NCI-H2107 treated with DMSO at 0.1 percent for 48 hours (cell line): ENCODE results near the gene KIF2C.
"Not testable (repeated sequence)": the region's sequence is repeated elsewhere in the genome, so short reads cannot be mapped to it uniquely, and the experiment has no call there.

Experiments
- DNase-seq: peaks from one replicate; lab custom pipeline; 2025; ENCODE audit not compliant: unreplicated experiment; lab: John Stamatoyannopoulos, UW

KIF2C gene

DNA sequence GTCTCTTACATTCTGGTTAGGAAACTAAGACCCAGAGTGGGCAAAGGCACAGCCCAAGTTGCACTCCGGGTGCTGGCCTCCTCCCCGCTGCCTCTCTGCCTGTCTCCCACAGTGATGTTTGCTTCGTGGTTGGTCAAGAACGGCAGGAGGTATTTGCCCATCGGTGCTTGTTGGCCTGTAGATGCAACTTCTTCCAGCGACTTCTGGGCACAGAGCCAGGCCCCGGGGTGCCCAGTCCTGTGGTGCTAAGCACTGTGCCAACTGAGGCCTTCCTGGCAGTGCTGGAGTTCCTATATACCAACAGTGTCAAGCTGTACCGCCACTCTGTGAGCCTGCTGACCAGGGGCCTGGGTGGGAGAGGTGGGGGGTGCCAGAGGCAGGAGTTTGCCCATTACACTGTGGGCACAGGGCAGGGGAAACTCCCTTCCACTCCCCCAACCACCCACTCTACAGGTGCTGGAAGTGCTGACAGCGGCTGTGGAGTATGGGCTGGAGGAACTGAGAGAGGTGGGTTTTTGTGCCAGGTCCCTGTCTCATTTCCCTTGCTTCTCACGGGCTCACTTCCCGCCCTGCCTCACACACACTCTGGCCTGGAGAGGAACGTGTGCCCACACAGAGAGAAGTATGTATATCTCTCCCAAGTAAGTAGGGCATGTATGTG lies 70.6 kb downstream of the KIF2C start:
- DNase-seq = no peak

DNA sequence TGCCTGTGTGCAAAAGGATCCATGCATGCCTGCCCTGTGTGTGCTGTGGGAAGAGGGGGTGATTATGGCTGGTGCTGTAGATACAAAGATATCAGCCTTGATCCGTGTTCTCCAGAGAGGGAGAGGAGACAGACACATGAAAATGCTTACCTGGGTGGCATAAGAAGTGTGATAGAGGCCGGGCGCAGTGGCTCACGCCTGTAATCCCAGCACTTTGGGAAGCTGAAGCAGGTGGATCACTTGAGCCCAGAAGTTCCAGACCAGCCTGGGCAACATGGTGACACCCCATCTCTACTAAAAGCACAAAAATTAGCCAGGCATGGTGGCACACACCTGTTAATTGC lies 71.1 kb downstream of the KIF2C start:
- DNase-seq = not testable (repeated sequence)

DNA sequence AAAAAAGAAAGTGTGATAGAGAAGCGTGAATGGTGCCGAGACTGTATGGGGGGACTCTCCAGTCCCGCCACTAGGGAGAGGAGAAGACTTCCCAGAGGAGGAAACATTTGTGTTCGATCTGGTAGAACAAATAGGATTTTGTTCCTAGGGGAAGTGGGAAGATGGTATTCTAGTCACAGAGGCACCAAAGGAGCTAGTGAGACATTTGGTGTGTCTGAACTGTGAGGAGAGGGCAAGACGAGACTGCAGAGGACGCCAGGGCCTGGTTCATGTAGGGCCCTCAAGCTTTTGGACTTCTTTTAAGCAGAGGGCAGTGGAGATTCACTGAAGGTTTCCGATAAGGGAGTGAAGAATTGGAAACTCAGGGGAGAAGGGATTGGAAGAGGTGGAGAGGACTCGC lies 71.6 kb downstream of the KIF2C start:
- no peak for DNase-seq

DNA sequence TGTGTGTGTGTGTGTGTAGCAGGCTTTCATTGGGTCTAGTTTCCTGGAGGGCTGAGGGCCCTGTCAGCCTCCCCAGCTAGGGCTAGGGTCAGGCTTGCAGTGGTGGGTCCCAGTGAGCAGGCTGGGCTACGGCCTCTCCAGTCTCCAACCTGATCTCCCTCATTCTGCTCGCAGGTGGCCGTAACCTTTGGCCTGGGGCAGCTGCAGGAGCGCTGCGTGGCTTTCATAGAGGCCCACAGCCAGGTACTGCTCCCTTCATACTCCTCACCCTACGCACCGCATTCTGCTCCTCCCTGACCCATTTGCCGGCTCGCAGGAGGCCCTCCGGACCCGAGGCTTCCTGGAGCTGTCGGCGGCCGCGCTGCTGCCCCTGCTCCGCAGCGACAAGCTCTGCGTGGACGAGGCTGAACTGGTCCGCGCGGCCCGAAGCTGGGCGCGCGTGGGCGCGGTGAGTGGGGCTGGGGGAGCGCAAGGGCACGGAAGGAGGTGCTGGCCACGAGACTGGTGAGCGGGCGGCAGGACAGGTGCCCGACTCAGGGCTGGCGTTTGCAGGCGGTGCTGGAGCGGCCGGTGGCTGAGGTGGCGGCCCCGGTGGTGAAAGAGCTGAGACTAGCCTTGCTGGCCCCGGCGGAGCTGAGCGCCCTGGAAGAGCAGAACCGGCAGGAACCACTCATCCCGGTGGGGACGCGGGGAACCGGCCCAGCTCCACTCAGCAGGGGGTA lies 73.3 kb downstream of the KIF2C start:
- no peak for DNase-seq

DNA sequence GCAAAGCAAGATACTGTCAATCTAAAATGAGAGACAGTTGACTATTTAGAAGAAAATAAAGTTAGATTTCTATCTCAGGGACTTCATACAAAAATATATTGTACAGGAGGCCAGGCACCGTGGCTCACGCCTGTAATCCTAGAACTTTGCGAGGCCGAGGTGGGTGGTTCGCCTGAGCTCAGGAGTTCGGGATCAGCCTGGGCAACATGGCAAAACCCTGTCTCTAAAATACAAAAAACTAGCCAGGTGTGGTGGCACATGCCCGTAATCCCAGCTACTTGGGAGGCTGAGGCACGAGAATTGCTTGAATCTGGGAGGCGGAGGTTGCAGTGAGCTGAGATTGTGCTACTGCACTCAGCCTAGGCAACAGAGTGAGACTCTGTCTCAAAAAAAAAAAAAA lies 76.3 kb downstream of the KIF2C start:
- not testable (repeated sequence) for DNase-seq

DNA sequence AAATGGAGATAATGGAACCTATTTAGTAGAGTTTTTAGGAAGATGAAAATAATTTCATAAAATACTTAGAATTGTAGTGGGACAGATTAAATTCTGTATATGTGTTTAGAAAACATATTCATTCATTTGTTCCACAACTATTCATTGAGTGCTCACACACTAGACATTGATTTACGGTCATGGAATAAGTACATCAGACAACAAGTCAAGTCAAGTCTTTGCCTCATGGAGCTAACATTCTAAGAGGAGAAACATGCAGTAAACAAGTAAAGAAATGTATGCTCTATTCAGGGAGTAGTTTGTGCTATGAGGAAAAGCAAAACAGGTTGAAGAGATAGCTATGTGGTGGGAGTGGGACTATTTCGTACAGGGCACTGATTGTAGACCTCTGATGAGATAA lies 77.7 kb downstream of the KIF2C start:
- DNase-seq = no peak
